Heart right ventricle (tissue), 16 donors: ENCODE results near the gene NIPA2. TPM values are rescaled to one million over a fixed set of nuclear protein-coding genes. Genes with fewer than 3 reads are reported as not detected.

ENCODE experiments used
- ATAC-seq, 8 donors: fragments of 200-7000 bp; cut with Tn5 transposase; one replicate each; pipeline ENCODE4 v1.9.1; 2020; ENCODE audit warnings: mild to moderate bottlenecking in 8 of 8, moderate library complexity in 8 of 8, moderate number of reproducible peaks in 1 of 8
- DNase-seq, 2 donors: peaks; one replicate each; pipeline ENCODE4 v3.0.0-alpha.2; 2020
- H3K27ac ChIP-seq, 10 donors: fragments of 200-600 bp; sonication (generic) in 2 of 10; one replicate each; pipeline versions ENCODE4 v1.5.0 to v1.8.0; 2020 to 2022; ENCODE audit warnings: mild to moderate bottlenecking in 3 of 10
- H3K27me3 ChIP-seq, 7 donors: fragments of 200-600 bp; one replicate each; pipeline ENCODE4 v1.8.0; 2021 to 2022; ENCODE audit warnings: mild to moderate bottlenecking in 2 of 7
- H3K36me3 ChIP-seq, 9 donors: fragments of 200-600 bp; sonication (generic) in 1 of 9; one replicate each; pipeline versions ENCODE4 v1.5.0 to v1.8.0; 2020 to 2022; ENCODE audit warnings: mild to moderate bottlenecking in 2 of 9
- H3K4me1 ChIP-seq, 9 donors: fragments of 200-600 bp; sonication (generic) in 1 of 9; one replicate each; pipeline versions ENCODE4 v1.5.0 to v1.8.0; 2020 to 2022; ENCODE audit warnings: mild to moderate bottlenecking in 4 of 9
- H3K4me3 ChIP-seq, 10 donors: fragments of 200-600 bp; sonication (generic) in 2 of 10; one replicate each; pipeline versions ENCODE4 v1.5.0 to v1.8.0; 2020 to 2022; ENCODE audit warnings: mild to moderate bottlenecking in 7 of 10, moderate library complexity in 2 of 10
- H3K9me3 ChIP-seq, 11 donors: fragments of 200-600 bp in 10 of 11; sonication (generic) in 2 of 11; one replicate each; pipeline versions ENCODE4 v1.5.0 to v1.8.0; 2013 to 2022; ENCODE audit warnings: mild to moderate bottlenecking in 2 of 11, control low read depth in 1 of 11, moderate library complexity in 1 of 11
- WGBS, 2 donors: extraction: QIAGEN DNeasy Blood & Tissue Kit; methylation state at CpG; one replicate each; pipeline ENCODE4 v1.1.7; 2013; ENCODE audit warnings: inconsistent platforms in 1 of 2; 5-methylcytosine and 5-hydroxymethylcytosine counted together
- intact Hi-C, 10 donors: fragments of 100-400 bp; cut with DNase I; formaldehyde crosslinking; loops; one replicate each; pipeline versions ENCODE4 v1.11.1 to v1.14.2; 2022
- polyA plus RNA-seq, 2 donors: library from polyadenylated mRNA; stranded (reverse); fragments of 200-250 nt; gene quantifications; one replicate each; pipeline ENCODE4 v1.2.3, GENCODE V29; 2013
- total RNA-seq, 10 donors: library from RNA; stranded (reverse); fragmentation: NEBNext Ultra II Directional in 3 of 10; extraction: Animal tissue kit (Norgen Biotek cat#: 25700) in 3 of 10; gene quantifications; one replicate each; pipeline versions ENCODE4 v1.2.1 to v1.2.4, GENCODE V29; 2021 to 2023
- TF ChIP-seq, protein P1 (sequence below), 9 donors: fragments of 200-600 bp; sonication (generic) in 2 of 9; IDR thresholded peaks; one replicate each; pipeline versions ENCODE4 v1.5.0 to v1.8.0; 2021 to 2022; ENCODE audit warnings: antibody characterized with exemption in 9 of 9, mild to moderate bottlenecking in 5 of 9, moderate library complexity in 1 of 9
- donor health status: Arrhythmogenic right ventricular cardiomyopathy.
- donor health status: ischemic (EF 13 %, LVEDD 7.1; RV severe dilation, severe dysfunction).
- donor health status: healthy with polysubstance abuse.
- donor health status: DM: no; HTN: yes; CAD: no.
- donor health status: DM: no; HTN: no; CAD: no.
- donor health status: ischemic (EF 25% LVEDD 6.9; RV normal size, moderate dysfunction).
- donor health status: ischemic (EF 25% LVEDD 5.7; RV mildly dilated, moderate dysfunction).
- donor health status: healthy.
- donor health status: DM: yes; HTN: yes; CAD: no.
- donor health status: Ischemic cardiomyopathy.
- donor health status: ischemic (EF 35%, LVEDD 5.7; RV mildly dilated, moderate dysfunction).
- donor health status: nonischemic (EF 11% LVEDD 7.7; RV severe dilation, severe dysfunction).
- donor health status: DM: yes; HTN: yes; CAD: no.
- donor health status: PGD.
- donor health status: ischemic (EF 29% LVEDD 5.4; RV normal size, mild dysfunction).
- donor health status: nonischemic (EF 23%, LVEDD 6.1; RV moderate dilation, normal function).

NIPA2 gene
- total and polyA plus RNA-seq, 12 donors: 4.7 to 30.3 (median 19.3) TPM

DNA sequence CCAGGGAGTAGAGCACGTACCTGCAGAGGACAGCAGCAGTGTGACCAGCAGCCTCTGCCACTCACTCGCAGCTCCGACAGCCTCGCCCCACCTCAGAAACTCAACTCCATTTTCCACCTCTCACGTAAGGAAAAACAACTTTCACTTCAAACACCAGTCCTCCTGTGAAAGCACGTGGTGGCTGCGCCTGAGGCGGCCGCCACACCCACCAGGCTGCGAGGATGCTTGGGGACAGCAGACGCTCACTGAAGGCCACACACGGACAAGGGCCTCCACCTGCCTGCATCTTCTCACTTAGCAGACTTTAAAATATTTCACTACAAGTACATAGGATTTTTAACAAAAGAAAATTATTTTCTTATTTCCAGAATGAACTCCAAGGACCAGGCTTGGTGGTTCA, 73.8 kb downstream of the NIPA2 start:
- Histone ChIP-seq H3K36me3 (peaks cover 0 to 100% (median 89%) of the 10 kb centered on the region in 9 donors), H3K27me3 (no peaks in the 10 kb centered on the region), H3K9me3 (no peaks in the 10 kb centered on the region), H3K4me1 (no peaks in the 10 kb centered on the region), H3K27ac (no peak overlapping the region), H3K4me3 (no peak overlapping the region)
- 91 to 97% methylated on average over 12 of the region's 12 CpGs for WGBS, 2 donors
- ATAC-seq: no peak
- TF ChIP-seq, protein P1, sequence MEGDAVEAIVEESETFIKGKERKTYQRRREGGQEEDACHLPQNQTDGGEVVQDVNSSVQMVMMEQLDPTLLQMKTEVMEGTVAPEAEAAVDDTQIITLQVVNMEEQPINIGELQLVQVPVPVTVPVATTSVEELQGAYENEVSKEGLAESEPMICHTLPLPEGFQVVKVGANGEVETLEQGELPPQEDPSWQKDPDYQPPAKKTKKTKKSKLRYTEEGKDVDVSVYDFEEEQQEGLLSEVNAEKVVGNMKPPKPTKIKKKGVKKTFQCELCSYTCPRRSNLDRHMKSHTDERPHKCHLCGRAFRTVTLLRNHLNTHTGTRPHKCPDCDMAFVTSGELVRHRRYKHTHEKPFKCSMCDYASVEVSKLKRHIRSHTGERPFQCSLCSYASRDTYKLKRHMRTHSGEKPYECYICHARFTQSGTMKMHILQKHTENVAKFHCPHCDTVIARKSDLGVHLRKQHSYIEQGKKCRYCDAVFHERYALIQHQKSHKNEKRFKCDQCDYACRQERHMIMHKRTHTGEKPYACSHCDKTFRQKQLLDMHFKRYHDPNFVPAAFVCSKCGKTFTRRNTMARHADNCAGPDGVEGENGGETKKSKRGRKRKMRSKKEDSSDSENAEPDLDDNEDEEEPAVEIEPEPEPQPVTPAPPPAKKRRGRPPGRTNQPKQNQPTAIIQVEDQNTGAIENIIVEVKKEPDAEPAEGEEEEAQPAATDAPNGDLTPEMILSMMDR (IDR thresholded peaks at IDR 0.05): no peak
- no peak for DNase-seq
- intact Hi-C loops: loop anchor here in 2 of 10 donors (10.0 kb wide), 2 partner anchors 53 to 63 kb away; no protein-coding TSS in a partner anchor

DNA sequence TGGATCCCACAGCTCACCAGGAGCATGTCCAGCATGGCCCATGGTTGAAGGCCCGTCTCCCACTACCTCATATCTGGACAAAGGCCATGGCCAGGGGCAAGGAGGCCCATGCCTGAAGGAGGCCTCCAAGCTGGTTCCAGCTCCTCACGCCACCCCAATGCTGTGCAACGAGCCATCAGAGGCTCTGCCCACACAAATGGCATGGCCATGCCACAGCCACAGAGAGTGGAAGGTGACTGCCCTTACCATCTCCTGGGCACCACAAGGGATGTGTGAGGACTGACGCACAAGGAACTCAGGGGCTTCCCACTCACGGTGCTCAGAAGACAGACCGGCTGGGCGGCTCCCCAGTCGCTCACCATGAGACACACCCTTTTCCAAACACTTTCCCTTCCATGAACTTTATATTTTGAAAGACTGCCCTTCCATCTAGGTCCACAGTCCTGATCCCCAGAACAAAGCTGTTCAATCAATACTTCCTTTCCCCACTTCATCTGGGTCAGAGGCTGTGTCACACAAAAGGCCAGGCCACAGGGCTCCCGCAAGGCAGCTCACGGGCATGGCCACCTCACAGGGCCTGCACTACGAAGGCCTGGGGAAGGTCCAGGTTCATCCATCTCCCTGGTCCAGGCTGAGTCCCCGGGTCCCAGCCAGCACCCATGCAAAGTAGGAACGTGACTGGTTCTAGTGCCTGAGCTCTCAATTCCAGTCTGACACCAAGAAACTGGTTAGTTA, 75.3 kb downstream of the NIPA2 start:
- H3K4me3 ChIP-seq: no peak overlapping the region
- WGBS, 2 donors: 96% methylated on average over 13 of the region's 13 CpGs
- no peaks in the 10 kb centered on the region for H3K9me3 ChIP-seq
- H3K27me3 ChIP-seq: no peaks in the 10 kb centered on the region
- H3K4me1 ChIP-seq: no peaks in the 10 kb centered on the region
- H3K27ac ChIP-seq: no peak overlapping the region
- TF ChIP-seq, protein P1 (IDR thresholded peaks at IDR 0.05): no peak
- ATAC-seq: no peak
- no peak for DNase-seq
- peaks cover 0 to 100% (median 86%) of the 10 kb centered on the region in 9 donors for H3K36me3 ChIP-seq
- intact Hi-C loops: loop anchor here in 2 of 10 donors (10.0 kb wide), 2 partner anchors 51 to 61 kb away; no protein-coding TSS in a partner anchor

DNA sequence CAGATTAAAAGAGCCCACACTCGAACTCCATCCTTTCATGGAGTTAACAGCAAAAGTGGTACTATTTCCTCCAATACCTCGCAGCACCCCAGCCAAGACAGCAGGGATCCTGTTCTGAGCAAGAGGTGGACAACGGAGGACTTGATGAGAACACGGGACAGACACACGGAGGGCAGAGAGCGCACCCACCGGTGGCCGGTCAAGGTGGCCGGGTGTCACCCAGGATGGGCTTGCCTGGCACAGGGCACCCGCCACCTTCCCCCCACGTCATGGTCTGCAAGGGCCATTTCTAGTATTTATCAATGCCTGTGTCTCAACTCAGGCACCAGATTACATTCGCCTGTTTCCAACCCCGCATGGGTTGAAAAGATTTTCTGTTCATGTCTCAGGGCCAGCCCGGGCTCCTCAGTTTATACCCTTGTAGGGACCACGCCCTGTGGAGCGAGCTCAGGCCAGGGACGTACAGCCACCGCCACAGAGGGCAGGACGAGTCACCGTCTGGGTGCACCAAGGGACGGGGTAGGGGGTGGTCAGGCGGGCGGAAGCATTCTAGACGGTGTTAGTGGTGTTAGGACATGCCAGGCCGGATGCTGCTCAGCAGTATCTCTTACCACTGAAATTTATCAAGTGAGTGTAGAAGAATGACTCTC, 77.5 kb downstream of the NIPA2 start:
- TF ChIP-seq, protein P1 (IDR thresholded peaks at IDR 0.05): no peak
- Histone ChIP-seq H3K4me3 (no peak overlapping the region), H3K4me1 (no peaks in the 10 kb centered on the region), H3K9me3 (no peaks in the 10 kb centered on the region), H3K27ac (no peak overlapping the region), H3K27me3 (no peaks in the 10 kb centered on the region), H3K36me3 (peaks cover 0 to 99% (median 65%) of the 10 kb centered on the region in 9 donors)
- intact Hi-C loops: loop anchor here in 2 of 10 donors (10.0 kb wide), 2 partner anchors 49 to 59 kb away; no protein-coding TSS in a partner anchor
- ATAC-seq (peak in 1 of 8 donors; percentile 23), DNase-seq (no peak)
- WGBS, 2 donors: 96% methylated on average over 25 of the region's 25 CpGs

DNA sequence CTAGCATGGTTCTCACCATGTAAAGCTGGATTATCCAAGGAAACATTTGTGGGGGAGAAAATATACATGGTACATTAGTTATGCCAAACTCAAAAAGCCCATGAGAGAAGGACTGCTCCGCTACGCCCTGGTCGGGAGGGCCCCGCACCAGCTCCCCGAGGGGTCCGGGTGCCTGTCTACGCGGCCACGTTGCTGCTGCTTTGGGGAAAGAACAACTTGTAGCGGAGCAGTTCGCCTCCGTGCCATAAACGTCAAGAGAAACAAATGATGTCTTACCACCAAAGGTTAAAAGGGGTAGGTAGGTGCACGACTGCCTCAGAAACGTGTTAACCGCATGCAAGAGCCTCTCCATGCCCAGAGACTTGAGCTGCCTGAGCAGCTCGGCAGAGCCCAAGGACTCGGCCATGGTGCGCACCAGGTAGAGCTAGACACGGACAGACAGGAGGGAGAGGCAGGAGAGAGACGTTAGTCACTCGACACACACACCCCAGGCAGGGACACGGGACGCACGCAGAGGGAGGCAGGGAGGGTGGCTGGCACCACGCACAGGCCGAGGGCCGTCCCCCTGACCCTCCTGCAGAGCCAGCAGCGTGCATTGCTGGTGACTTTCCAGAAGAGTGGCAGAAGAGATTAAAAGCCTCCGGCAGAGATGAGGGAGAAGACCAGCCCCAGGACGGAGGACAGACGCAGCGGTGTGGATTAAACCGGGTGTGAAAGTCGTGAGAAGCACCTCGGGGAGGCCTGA, 78.3 kb downstream of the NIPA2 start:
- intact Hi-C loops: loop anchor here in 2 of 10 donors (10.0 kb wide), 2 partner anchors 48 to 58 kb away; no protein-coding TSS in a partner anchor
- H3K4me1 ChIP-seq: no peaks in the 10 kb centered on the region
- no peak overlapping the region for H3K4me3 ChIP-seq
- TF ChIP-seq, protein P1 (IDR thresholded peaks at IDR 0.05): no peak
- DNase-seq (no peak), ATAC-seq (no peak)
- WGBS, 2 donors: 95 to 96% methylated on average over 36 of the region's 36 CpGs
- no peak overlapping the region for H3K27ac ChIP-seq
- no peaks in the 10 kb centered on the region for H3K9me3 ChIP-seq
- no peaks in the 10 kb centered on the region for H3K27me3 ChIP-seq
- H3K36me3 ChIP-seq: peaks cover 0 to 99% (median 57%) of the 10 kb centered on the region in 9 donors
